Germinal center (tissue), 1 donor: ENCODE results near the gene C9orf152.
"Not testable (repeated sequence)": the region's sequence is repeated elsewhere in the genome, so short reads cannot be mapped to it uniquely, and the experiment has no call there.

Experiments used
- DNase-seq: peaks from one replicate; pipeline ENCODE4 v3.0.0; 2012; ENCODE audit warnings: mixed read lengths, low spot score

The C9orf152 gene, protein sequence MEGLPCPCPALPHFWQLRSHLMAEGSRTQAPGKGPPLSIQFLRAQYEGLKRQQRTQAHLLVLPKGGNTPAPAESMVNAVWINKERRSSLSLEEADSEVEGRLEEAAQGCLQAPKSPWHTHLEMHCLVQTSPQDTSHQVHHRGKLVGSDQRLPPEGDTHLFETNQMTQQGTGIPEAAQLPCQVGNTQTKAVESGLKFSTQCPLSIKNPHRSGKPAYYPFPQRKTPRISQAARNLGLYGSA

DNA sequence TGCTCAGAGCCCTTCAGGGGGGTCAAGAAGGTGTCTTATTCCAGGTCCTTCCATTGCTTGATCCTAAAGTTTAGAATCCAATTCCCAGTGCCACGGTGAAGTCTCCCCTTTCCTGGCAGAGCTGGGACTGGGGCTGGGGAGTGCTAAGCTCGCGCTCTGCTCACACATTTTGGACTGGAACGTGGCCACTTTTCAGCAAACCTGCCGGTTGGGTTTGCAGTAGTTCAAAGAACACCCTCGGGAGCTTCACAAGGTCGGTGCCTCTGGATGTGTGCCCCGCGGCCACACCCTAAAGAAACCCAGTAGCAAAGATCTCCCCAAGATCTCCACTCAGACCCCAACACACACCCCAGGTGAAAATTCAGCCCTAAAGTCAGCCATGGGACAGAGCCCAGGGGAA, at the start of gene C9orf152:
C9orf152 (minus strand) TSS at position 129 of the 400 bp plus-strand sequence. CDS start 580 bp downstream, outside the sequence.
- DNase-seq, result no peak

DNA sequence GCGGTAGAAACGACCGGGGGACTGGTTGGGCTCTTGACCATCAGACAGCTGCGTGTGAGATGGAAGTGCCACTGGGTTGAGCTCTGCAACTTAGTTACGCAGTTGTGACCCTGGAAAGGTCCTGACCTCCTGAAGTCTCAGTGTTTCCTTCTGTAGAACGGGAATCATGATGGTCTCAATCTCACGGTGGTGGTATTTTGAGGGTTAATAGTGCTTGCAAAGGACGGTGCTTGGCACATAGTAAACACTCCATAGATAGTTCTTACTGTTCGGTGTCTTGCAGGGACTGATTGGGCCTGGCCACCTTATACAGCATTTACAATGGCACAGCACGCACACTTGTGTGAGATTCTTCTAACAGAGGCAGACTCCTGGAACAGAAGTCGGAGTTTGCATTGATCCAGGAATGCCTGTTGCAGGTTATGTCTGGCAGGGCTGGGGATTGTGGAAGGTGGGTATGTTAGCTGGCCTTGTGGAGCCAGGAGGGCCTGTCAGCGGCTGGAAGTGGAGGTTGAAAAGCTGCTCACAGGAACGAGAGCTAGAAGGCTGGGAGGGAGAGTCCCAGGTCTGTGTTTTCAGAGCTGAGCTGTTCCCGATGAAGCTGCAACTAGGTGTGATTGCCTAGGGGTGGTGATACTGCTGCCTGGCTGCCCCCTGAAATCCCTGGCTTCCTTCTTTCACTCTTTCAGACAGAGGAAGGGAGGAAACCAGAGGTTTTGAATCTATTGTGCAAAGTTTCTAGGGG, 49.3 kb upstream of the C9orf152 start:
- DNase-seq, result no peak

GRCh38 chr9:110256380-110257096, 48.6 kb upstream of the C9orf152 start, which contains the start of gene TXN:
TSS of gene TXN (minus strand) at chr9:110256507. CDS start at chr9:110256435, 72 bp downstream.
- DNase-seq, result peak; percentile 84

DNA sequence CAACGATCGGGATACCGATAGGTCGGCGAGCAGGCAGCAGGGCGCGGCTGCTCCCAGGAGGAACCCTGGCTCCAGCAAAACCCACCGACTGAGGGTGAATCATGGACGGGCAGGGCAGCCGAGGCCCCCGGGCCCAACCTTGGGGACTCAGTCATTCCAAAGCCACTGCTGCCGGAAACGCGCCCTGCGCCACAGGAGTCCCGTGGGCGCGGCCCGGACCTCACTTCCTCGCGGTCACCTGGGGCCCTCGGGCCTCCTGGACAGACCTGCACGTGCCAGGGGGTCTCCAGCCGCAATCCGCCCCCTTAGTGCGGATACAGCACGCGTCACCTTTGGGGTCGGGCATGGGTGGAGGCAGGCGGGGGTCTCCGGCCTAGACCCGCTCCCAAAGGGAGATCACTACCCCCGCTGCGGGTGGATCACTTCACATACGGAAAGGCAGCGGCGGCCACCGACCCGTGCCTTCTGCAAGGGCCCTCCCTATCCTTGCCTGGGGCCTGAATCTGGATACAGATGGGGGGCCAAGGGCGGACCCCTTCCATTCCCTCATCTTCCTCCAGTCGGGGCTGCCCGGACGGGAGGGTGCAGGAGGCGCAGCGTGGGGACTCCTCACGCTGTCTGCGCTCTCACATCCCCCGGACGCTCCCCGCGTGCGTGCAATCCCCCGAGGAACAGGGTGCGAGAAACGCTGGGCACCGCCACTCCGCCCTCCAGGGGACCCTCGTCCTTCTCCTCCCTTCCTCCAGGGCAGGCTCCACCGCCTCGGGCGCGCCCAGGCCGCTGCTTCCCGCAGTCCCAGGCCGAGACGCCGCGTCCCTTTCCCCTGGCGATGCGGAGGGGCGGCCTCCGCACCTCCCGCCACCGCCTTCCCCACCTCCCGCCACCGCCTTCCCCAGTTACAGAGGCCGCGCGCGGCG, 47.8 kb upstream of the C9orf152 start:
- DNase-seq, result peak; percentile 13

DNA sequence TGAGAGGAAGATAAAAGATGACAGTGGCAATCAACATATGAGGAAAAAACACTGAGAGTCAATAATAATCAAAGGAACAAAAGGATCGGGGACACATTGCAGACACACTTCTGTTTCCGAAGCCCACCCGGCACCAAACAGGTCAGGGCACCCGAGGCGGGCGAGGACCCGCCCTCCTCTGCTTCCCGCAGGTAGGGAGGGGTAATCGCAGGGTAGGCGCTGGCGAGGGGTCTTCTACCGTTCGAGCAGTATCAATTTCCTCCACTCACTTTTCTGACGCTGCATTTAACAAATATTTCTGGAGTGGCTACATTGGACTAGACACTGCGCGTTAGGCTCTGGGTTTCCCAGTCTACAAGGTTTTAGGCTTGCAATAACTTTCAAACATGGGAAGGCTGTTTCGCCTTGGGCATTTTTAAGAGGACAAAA, 47.1 kb upstream of the C9orf152 start:
- DNase-seq, result no peak

GRCh38 chr9:110254500-110254899, 46.5 kb upstream of the C9orf152 start:
- no peak for DNase-seq

DNA sequence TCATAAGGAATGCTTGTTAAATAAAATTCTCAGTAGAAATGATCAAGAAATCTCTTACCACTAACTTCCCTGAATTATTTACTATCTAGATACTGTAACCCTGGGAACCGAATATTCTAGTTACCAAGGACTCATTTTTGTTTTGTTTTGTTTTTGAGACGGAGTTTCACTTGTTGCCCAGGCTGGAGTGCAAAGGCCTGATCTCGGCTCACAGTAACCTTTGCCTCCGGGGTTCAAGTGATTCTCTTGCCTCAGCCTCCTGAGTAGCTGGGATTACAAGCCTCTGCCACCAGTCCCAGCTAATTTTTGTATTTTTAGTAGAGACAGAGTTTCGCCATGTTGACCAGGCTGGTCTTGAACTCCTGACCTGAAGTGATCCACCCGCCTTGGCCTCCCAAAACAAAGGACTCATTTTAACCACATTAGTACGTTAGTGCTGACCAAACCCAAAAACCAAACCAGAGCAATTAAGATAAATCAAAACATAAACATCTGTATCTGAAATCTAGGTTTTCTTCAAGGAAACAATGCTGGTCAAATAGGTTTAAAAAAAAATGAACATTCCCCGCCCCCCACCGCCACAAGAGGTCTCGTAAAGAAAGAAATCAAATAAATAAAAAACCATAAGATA, 44.7 kb upstream of the C9orf152 start:
- no peak for DNase-seq

DNA sequence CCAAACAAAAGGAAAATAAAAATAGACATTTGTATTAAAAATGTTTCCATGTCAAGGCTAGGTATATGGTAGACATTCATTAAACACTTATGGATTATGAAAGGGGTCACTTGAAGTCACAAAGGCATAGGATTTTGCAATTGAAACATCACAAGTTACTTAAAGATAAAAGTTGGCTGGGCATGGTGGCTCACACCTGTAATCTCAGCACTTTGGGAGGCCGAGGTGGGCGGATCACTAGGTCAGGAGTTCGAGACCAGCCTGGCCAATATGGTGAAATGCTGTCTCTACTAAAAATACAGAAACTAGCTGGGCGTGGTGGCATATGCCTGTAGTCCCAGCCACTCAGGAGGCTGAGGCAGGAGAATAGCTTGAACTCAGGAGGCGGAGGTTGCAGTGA, 43.8 kb upstream of the C9orf152 start:
- DNase-seq, result not testable (repeated sequence)

DNA sequence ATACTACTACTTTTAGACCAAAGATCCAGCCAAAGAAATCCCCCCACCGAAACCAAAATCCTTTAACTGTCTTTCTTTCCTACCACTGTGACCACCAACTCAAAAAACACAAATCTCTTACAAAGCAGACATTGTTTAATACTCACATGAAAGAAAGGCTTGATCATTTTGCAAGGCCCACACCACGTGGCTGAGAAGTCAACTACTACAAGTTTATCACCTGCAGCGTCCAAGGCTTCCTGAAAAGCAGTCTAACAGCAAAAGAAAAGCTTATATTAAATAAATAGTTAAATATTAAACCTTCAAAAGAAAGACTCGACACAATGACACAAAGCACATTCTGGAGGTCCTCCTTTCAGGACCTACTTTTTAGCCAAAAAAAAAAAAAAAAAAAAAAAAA, 43.3 kb upstream of the C9orf152 start:
- DNase-seq, result no peak

DNA sequence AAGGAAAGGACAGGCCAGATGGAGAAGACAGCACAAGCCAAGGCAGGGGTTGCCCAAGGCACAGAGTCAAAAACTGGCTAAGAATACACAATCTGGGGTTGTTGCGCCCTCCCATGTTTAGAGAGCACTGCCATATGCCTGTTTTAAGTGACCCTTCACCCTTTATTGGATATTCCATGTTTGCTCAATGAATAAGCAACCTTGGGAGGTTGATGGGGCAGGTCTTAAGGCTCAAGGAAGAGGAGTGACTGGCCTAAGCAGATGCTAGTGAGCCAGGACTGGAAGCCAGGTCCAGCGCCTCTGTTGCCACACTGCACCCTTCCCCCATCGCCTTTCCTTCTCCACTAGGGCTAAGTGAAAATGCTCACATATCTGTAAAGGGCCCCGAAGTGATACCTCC, 41.6 kb upstream of the C9orf152 start:
- no peak for DNase-seq

GRCh38 chr9:110248361-110248760, 40.4 kb upstream of the C9orf152 start:
- DNase-seq, result no peak

GRCh38 chr9:110246214-110246613, 38.3 kb upstream of the C9orf152 start:
- no peak for DNase-seq

- no peak for DNase-seq
Observed at GRCh38 chr9:110244616-110245015, 36.7 kb upstream of the C9orf152 start.

DNA sequence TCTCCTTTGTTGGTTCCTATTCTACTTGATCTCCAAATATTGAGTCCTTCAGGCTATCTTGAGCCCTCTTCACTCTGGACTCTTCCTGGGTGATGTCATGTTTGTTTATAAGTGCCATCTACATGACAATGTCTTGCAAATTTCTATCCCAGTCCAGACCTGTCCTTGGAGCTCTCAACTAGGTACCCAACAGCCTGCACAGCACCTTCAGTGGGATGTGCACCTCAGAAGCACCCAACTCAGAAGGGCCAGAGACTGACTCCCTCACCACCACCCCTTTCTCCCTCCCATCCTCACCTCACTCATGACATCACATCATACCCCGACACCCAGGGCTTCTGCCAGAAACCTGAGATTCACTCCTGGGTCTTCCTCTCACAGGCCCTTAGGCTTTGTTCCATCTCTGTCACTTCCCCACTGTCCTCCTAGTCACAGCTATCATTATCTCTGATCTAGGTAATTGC, 33.9 kb upstream of the C9orf152 start:
- no peak for DNase-seq

DNA sequence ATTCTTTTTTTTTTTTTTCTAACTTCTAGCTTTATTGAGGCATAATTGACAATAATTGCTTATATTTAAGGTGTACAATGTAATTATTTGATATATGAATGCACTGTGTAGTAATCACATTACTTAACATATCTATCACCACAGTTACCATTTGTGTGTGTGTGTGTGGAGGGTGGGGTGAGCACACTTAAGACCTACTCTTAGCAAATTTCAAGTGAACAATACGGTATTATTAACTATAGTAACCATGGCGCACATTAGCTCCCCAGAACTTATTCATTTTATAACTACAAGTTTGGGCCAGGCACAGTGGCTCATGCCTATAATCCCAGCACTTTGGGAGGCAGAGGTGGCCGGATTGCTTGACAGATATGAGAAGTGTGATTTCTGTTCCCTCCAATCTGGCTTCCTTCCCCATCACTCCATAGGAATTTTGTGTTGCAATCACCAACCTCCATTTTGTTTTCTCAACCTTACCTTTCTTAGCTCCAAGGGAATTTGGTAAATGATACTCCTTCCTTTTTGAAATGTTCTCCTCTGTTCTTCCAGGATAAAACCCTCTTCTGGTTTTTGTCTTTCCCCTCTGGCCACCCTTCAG, 33.4 kb upstream of the C9orf152 start:
- DNase-seq, result no peak

- DNase-seq, result no peak
Observed at GRCh38 chr9:110240198-110240597, 32.2 kb upstream of the C9orf152 start.

DNA sequence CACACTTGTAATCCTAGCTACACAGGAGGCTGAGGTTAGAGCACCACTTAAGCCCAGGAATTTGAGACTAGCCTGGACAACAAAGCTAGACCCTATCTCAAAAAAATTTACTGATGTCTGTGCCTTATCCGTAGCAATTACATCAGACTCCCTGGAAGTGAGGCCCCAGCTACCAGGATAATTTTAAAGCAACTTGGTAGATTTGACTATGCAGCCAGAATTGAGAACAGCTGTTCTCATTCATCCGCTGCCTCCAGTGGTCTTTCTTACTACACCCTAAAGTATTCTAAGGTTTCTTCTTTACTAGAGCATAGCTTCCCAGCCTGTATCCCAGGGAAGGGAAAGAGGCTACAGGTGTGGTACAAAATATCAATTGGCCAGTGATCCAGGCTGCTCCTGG, 20.4 kb upstream of the C9orf152 start:
- DNase-seq, result no peak

DNA sequence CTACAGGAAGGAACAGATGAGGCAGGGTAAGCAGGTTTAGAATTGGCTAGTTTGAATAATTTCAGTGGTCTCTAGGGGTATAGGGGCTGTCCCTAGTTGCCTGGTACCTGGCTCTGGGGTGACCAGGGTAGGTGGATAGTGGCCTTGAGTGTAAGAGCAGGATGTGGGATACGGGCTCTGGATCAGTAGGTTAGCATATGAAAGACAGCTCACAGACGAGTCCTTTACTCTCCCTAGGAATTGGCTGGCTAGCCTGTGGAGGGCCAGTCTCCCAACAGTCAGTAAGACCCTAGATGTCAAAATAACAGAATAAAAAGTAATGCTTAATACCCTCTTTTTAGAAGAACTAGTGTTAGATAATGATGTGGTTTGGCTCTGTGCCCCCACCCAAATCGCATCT, 16.6 kb upstream of the C9orf152 start:
- no peak for DNase-seq

- DNase-seq, result no peak
Observed at GRCh38 chr9:110220809-110221208, 12.8 kb upstream of the C9orf152 start.

DNA sequence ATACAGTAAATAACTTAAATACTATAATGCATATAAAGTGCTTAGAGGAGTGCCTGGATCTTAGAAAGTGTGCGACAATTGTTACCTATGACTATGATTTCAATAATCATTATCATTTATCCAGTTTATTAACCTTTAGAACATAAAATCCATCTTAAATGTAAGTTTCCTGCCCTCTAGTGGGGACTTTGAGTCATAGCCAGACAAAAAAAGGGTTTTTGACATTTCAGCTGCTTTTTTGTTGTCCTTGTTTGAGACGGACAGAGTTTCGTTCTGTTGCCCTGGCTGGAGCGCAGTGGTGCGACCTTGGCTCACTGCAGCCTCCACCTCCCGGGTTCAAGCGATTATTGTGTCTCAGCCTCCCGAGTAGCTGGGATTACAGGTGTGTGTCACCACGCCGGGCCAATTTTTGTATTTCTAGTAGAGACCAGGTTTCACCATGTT, 9.7 kb upstream of the C9orf152 start:
- DNase-seq, result peak; percentile 13
